Neural progenitor cell (in vitro differentiated cells): ENCODE data around the gene SHBG. TPM values are rescaled to one million over a fixed set of nuclear protein-coding genes. Genes with fewer than 3 reads are reported as not detected.

ENCODE experiments used
- DNase-seq: peaks from one replicate; pipeline ENCODE4 v3.0.0-alpha.2; 2016; ENCODE audit warnings: low spot score
- H2AFZ ChIP-seq: fragments of 200-600 bp; sonication (generic); replicated peaks from 2 replicates; pipeline ENCODE4 v1.6.1; 2016; ENCODE audit warnings: antibody characterized with exemption
- H3F3A ChIP-seq: fragments of 200-600 bp; sonication (generic); 2 replicates; pipeline ENCODE4 v1.6.1; 2016; ENCODE audit warnings: antibody characterized with exemption, low read depth
- H3K27ac ChIP-seq: fragments of 200-600 bp; sonication (generic); 2 replicates; pipeline ENCODE4 v1.5.1; 2016; ENCODE audit warnings: mild to moderate bottlenecking
- H3K27me3 ChIP-seq: fragments of 200-600 bp; sonication (generic); 2 replicates; pipeline ENCODE4 v1.6.1; 2016; ENCODE audit warnings: mild to moderate bottlenecking, moderate library complexity
- H3K36me3 ChIP-seq: fragments of 200-600 bp; sonication (generic); 2 replicates; pipeline ENCODE4 v1.5.1; 2016
- H3K4me1 ChIP-seq: fragments of 200-600 bp; sonication (generic); 2 replicates; pipeline ENCODE4 v1.6.1; 2016; ENCODE audit warnings: mixed run types
- H3K4me2 ChIP-seq: fragments of 200-600 bp; sonication (generic); 2 replicates; pipeline ENCODE4 v1.6.1; 2016
- H3K4me3 ChIP-seq: fragments of 200-600 bp; sonication (generic); 2 replicates; pipeline ENCODE4 v1.5.1; 2016
- H3K79me2 ChIP-seq: fragments of 200-600 bp; sonication (generic); 2 replicates; pipeline ENCODE4 v1.6.1; 2016; ENCODE audit warnings: low read depth
- H3K9ac ChIP-seq: fragments of 200-600 bp; sonication (generic); 2 replicates; pipeline ENCODE4 v1.6.1; 2016
- H3K9me3 ChIP-seq: fragments of 200-600 bp; sonication (generic); 2 replicates; pipeline ENCODE4 v1.5.1; 2016; ENCODE audit warnings: low read depth
- H4K20me1 ChIP-seq: fragments of 200-600 bp; sonication (generic); 2 replicates; pipeline ENCODE4 v1.6.1; 2016; ENCODE audit warnings: low read depth
- H3K27ac Mint-ChIP-seq: 3 replicates; pipeline ENCODE4 v1.8.0; 2021; ENCODE audit warnings: mixed read lengths
- H3K27me3 Mint-ChIP-seq: 2 replicates; pipeline ENCODE4 v1.8.0; 2022; ENCODE audit warnings: low read depth, mild to moderate bottlenecking, inconsistent platforms, moderate library complexity, mixed read lengths; ENCODE audit not compliant: insufficient read depth
- H3K36me3 Mint-ChIP-seq: 3 replicates; pipeline ENCODE4 v1.8.0; 2021; ENCODE audit warnings: mixed read lengths
- H3K4me1 Mint-ChIP-seq: 3 replicates; pipeline ENCODE4 v1.8.0; 2021; ENCODE audit warnings: mixed read lengths
- H3K4me3 Mint-ChIP-seq: 3 replicates; pipeline ENCODE4 v1.8.0; 2021; ENCODE audit warnings: mild to moderate bottlenecking, moderate library complexity, mixed read lengths
- H3K9me3 Mint-ChIP-seq: 3 replicates; pipeline ENCODE4 v1.8.0; 2020; ENCODE audit warnings: mixed read lengths
- CTCF ChIP-seq: fragments of 200-600 bp; sonication (generic); IDR thresholded peaks from 2 replicates; pipeline ENCODE4 v1.5.1; 2017; ENCODE audit warnings: antibody characterized with exemption, mild to moderate bottlenecking
- EZH2 ChIP-seq: fragments of 200-600 bp; sonication (generic); IDR thresholded peaks from 2 replicates; pipeline ENCODE4 v1.6.1; 2017; ENCODE audit warnings: antibody characterized with exemption, mild to moderate bottlenecking, moderate library complexity
- EZH2phosphoT487 ChIP-seq: fragments of 200-600 bp; sonication (generic); IDR thresholded peaks from 2 replicates; pipeline ENCODE4 v1.6.1; 2017; ENCODE audit warnings: antibody characterized with exemption
- total RNA-seq: library from RNA; depleted of rRNA; stranded (reverse); fragments of >200 nt; gene quantifications from 2 replicates; pipeline ENCODE4 v1.2.3, GENCODE V29; 2015; ENCODE audit warnings: low replicate concordance

SHBG gene
- total RNA-seq, 1 donor from 2014 or later = not detected

GRCh38 chr17:7632492-7632894 is 2.6 kb downstream of the SHBG start:
- H3K4me1 Mint-ChIP-seq = peaks cover 45% of the 10 kb centered on the region
- Histone ChIP-seq H3K4me1 (peaks cover 7% of the 10 kb centered on the region), H3K36me3 (no peaks in the 10 kb centered on the region), H3K79me2 (no peaks in the 10 kb centered on the region), H3K27me3 (no peaks in the 10 kb centered on the region), H4K20me1 (no peaks in the 10 kb centered on the region), H3K9me3 (no peaks in the 10 kb centered on the region), H3K4me2 (no peak overlapping the region), H2AFZ (peak overlapping the region; percentile 66), H3K4me3 (no peak overlapping the region), H3K9ac (no peak overlapping the region), H3K27ac (no peak overlapping the region), H3F3A (peaks cover 6% of the 10 kb centered on the region)
- H3K9me3 Mint-ChIP-seq = no peaks in the 10 kb centered on the region
- no peaks in the 10 kb centered on the region for H3K36me3 Mint-ChIP-seq
- peak; percentile 70 for DNase-seq
- no peak for TF ChIP-seq EZH2phosphoT487
- TF ChIP-seq CTCF = peak; percentile 64
- no peak for TF ChIP-seq EZH2
- peak overlapping the region; percentile 9 for H3K4me3 Mint-ChIP-seq
- H3K27ac Mint-ChIP-seq = peak overlapping the region; percentile 40
- peaks cover 5% of the 10 kb centered on the region for H3K27me3 Mint-ChIP-seq

- H3K27ac ChIP-seq = no peak overlapping the region
- Mint-ChIP-seq H3K4me1 (peaks cover 45% of the 10 kb centered on the region), H3K36me3 (no peaks in the 10 kb centered on the region), H3K27me3 (peaks cover 5% of the 10 kb centered on the region), H3K9me3 (no peaks in the 10 kb centered on the region), H3K4me3 (peak overlapping the region; percentile 24), H3K27ac (peak overlapping the region; percentile 60)
- TF ChIP-seq EZH2phosphoT487 (no peak), EZH2 (no peak), CTCF (no peak)
- no peaks in the 10 kb centered on the region for H4K20me1 ChIP-seq
- no peaks in the 10 kb centered on the region for H3K9me3 ChIP-seq
- H3K36me3 ChIP-seq = no peaks in the 10 kb centered on the region
- no peaks in the 10 kb centered on the region for H3K79me2 ChIP-seq
- H3K4me2 ChIP-seq = no peak overlapping the region
- H2AFZ ChIP-seq = no peak overlapping the region
- H3K27me3 ChIP-seq = no peaks in the 10 kb centered on the region
- peaks cover 7% of the 10 kb centered on the region for H3K4me1 ChIP-seq
- H3F3A ChIP-seq = no peaks in the 10 kb centered on the region
- no peak overlapping the region for H3K9ac ChIP-seq
- no peak overlapping the region for H3K4me3 ChIP-seq
- no peak for DNase-seq
Observed at GRCh38 chr17:7633093-7633492, 3.2 kb downstream of the SHBG start.

- no peaks in the 10 kb centered on the region for H3K27me3 ChIP-seq
- H4K20me1 ChIP-seq = no peaks in the 10 kb centered on the region
- Mint-ChIP-seq H3K9me3 (no peaks in the 10 kb centered on the region), H3K27ac (peak overlapping the region; percentile 72), H3K4me3 (no peak overlapping the region), H3K27me3 (peaks cover 5% of the 10 kb centered on the region), H3K4me1 (peaks cover 44% of the 10 kb centered on the region), H3K36me3 (no peaks in the 10 kb centered on the region)
- H3K27ac ChIP-seq = no peak overlapping the region
- DNase-seq = peak; percentile 77
- no peaks in the 10 kb centered on the region for H3K36me3 ChIP-seq
- no peaks in the 10 kb centered on the region for H3K9me3 ChIP-seq
- TF ChIP-seq CTCF = peak; percentile 61
- TF ChIP-seq EZH2 = no peak
- H2AFZ ChIP-seq = peak overlapping the region; percentile 87
- H3K4me2 ChIP-seq = peak overlapping the region; percentile 5
- H3F3A ChIP-seq = no peaks in the 10 kb centered on the region
- no peaks in the 10 kb centered on the region for H3K79me2 ChIP-seq
- no peak overlapping the region for H3K4me3 ChIP-seq
- H3K4me1 ChIP-seq = peaks cover 7% of the 10 kb centered on the region
- no peak overlapping the region for H3K9ac ChIP-seq
Observed at GRCh38 chr17:7634384-7634783, 4.4 kb downstream of the SHBG start.

- Histone ChIP-seq H3K79me2 (no peaks in the 10 kb centered on the region), H3F3A (no peaks in the 10 kb centered on the region), H3K27me3 (no peaks in the 10 kb centered on the region), H3K27ac (no peak overlapping the region), H3K4me1 (peaks cover 7% of the 10 kb centered on the region), H2AFZ (no peak overlapping the region), H3K9me3 (no peaks in the 10 kb centered on the region), H3K36me3 (no peaks in the 10 kb centered on the region), H3K9ac (no peak overlapping the region), H3K4me2 (no peak overlapping the region), H4K20me1 (no peaks in the 10 kb centered on the region), H3K4me3 (no peak overlapping the region)
- Mint-ChIP-seq H3K27ac (peak overlapping the region; percentile 58), H3K4me1 (peaks cover 32% of the 10 kb centered on the region), H3K9me3 (no peaks in the 10 kb centered on the region), H3K36me3 (no peaks in the 10 kb centered on the region), H3K27me3 (peaks cover 2% of the 10 kb centered on the region), H3K4me3 (peak overlapping the region; percentile 27)
- DNase-seq = no peak
- no peak for TF ChIP-seq EZH2
Observed at GRCh38 chr17:7636163-7636562, 6.2 kb downstream of the SHBG start.
